GM10266 (cell line): Measurements from ENCODE around the gene TMEM263.

Experiments used
- DNase-seq: peaks from one replicate; pipeline ENCODE4 v3.0.0; 2012; ENCODE audit errors: extremely low spot score
- CTCF ChIP-seq: IDR thresholded peaks from 2 replicates; pipeline ENCODE4 v1.5.1; 2012; ENCODE audit warnings: mild to moderate bottlenecking, low read depth; ENCODE audit not compliant: control insufficient read depth, insufficient read depth; ENCODE audit errors: missing control alignments

The TMEM263 gene

GRCh38 chr12:106976668-106977067 lies 21.0 kb downstream of the TMEM263 start:
- no peak for TF ChIP-seq CTCF
- no peak for DNase-seq

- no peak for DNase-seq
- no peak for TF ChIP-seq CTCF
Measured at GRCh38 chr12:106978035-106978800, 22.5 kb downstream of the TMEM263 start.

- TF ChIP-seq CTCF, result no peak
- no peak for DNase-seq
Measured at GRCh38 chr12:106980944-106981343, 25.2 kb downstream of the TMEM263 start.

GRCh38 chr12:106981788-106982187 lies 26.1 kb downstream of the TMEM263 start:
- no peak for DNase-seq
- no peak for TF ChIP-seq CTCF

- no peak for DNase-seq
- no peak for TF ChIP-seq CTCF
Measured at GRCh38 chr12:106982229-106982628, 26.5 kb downstream of the TMEM263 start.

GRCh38 chr12:106984588-106985137 lies 29.0 kb downstream of the TMEM263 start:
- no peak for TF ChIP-seq CTCF
- no peak for DNase-seq

- TF ChIP-seq CTCF, result no peak
- DNase-seq, result no peak
Measured at GRCh38 chr12:106985479-106985878, 29.8 kb downstream of the TMEM263 start.
